T-helper 17 cell (primary cell): ENCODE data around the gene EAPP. TPM values are rescaled to one million over a fixed set of nuclear protein-coding genes. Genes with fewer than 3 reads are reported as not detected.

Source experiments
- total RNA-seq, 4 donors: library from RNA in 2 of 4; stranded (reverse) in 2 of 4; gene quantifications; one replicate each; pipeline ENCODE4 v1.2.3 and lab custom pipeline; 2022 to 2026

The EAPP gene
- total RNA-seq, 2 donors from 2014 or later = 64.7 to 67.6 TPM

Other genes starting within 250 kb of the EAPP start
- 1 to 10 TPM; 2.5 to 3.1 TPM for gene SPTSSA, start 77.5 kb downstream of the EAPP start, total RNA-seq
- gene SNX6, start 90.4 kb upstream of the EAPP start, total RNA-seq = 10 to 100 TPM; 67.3 to 87.2 TPM
- 10 to 100 TPM; 41.8 to 44.9 TPM for gene CFL2, start 174.9 kb upstream of the EAPP start, total RNA-seq